GM23248 (cell line): ENCODE measurements around the gene KDM2A.

Experiments used
- EZH2 ChIP-seq: fragments of 200-600 bp; sonication (generic); IDR thresholded peaks from 2 replicates; pipeline ENCODE4 v1.6.1; 2018; ENCODE audit warnings: antibody characterized with exemption, mild to moderate bottlenecking; ENCODE audit not compliant: insufficient read depth, poor library complexity, severe bottlenecking
- EZH2phosphoT487 ChIP-seq: fragments of 200-600 bp; sonication (generic); IDR thresholded peaks from 2 replicates; pipeline ENCODE4 v1.6.1; 2018; ENCODE audit warnings: antibody characterized with exemption, moderate library complexity, mild to moderate bottlenecking, low read depth; ENCODE audit not compliant: insufficient read depth

- TF ChIP-seq EZH2 (no peak), EZH2phosphoT487 (no peak)
These were observed 153.5 kb downstream of the KDM2A start for GRCh38 chr11:67272327-67273259.
